H1 (cell line): ENCODE measurements around the gene RAI14. TPM values are rescaled to one million over a fixed set of nuclear protein-coding genes. Genes with fewer than 3 reads are reported as not detected.

Experiments used
- CTCF ChIA-PET: fragments of 300-600 bp; sonication (Branson Sonifier 250); formaldehyde crosslinking; loops from one replicate; lab custom pipeline; 2021; ENCODE audit not compliant: partially characterized antibody; lab: Charles Lee
- POLR2A ChIA-PET: fragments of 300-600 bp; sonication (Branson Sonifier 250); formaldehyde crosslinking; loops from one replicate; lab custom pipeline; 2021; ENCODE audit warnings: inconsistent platforms; ENCODE audit not compliant: partially characterized antibody; lab: Charles Lee
- DNase-seq, 2 experiments: peaks; one replicate each; pipeline versions ENCODE4 v3.0.0 to v3.0.0-alpha.2; 2010 to 2022; ENCODE audit warnings: low spot score in 2 of 2, low read depth in 1 of 2, mixed read lengths in 1 of 2
- FAIRE-seq: peaks from 2 replicates; lab custom pipeline; 2011; peaks lifted over from hg19 to GRCh38; lab: Jason Lieb, UNC
- H2AFZ ChIP-seq: 2 replicates; pipeline ENCODE4 v1.8.1; 2012; ENCODE audit warnings: low read length, inconsistent platforms
- H2AK5ac ChIP-seq: 2 replicates; pipeline ENCODE4 v1.6.1; 2013; ENCODE audit warnings: low read depth, low read length
- H2BK120ac ChIP-seq: replicated peaks from 2 replicates; pipeline ENCODE3; 2013; ENCODE audit warnings: low read depth, low read length, inconsistent platforms
- H2BK12ac ChIP-seq: 2 replicates; pipeline ENCODE4 v1.6.1; 2013; ENCODE audit warnings: low read depth, low read length
- H2BK15ac ChIP-seq: 2 replicates; pipeline ENCODE4 v1.6.1; 2013; ENCODE audit warnings: low read length
- H2BK20ac ChIP-seq: 2 replicates; pipeline ENCODE4 v1.6.1; 2013; ENCODE audit warnings: low read length
- H2BK5ac ChIP-seq: 2 replicates; pipeline ENCODE4 v1.6.1; 2013; ENCODE audit warnings: low read depth, low read length
- H3K14ac ChIP-seq: 2 replicates; pipeline ENCODE4 v1.6.1; 2013; ENCODE audit warnings: inconsistent platforms; ENCODE audit not compliant: insufficient read length
- H3K18ac ChIP-seq: 2 replicates; pipeline ENCODE4 v1.6.1; 2013; ENCODE audit warnings: low read length; ENCODE audit errors: extremely low read depth
- H3K23ac ChIP-seq: 2 replicates; pipeline ENCODE4 v1.6.1; 2013; ENCODE audit warnings: inconsistent platforms; ENCODE audit not compliant: insufficient read length
- H3K23me2 ChIP-seq: 2 replicates; pipeline ENCODE4 v1.6.1; 2013; ENCODE audit warnings: low read depth, low read length
- H3K27ac ChIP-seq: 2 replicates; pipeline ENCODE4 v1.6.1; 2011; ENCODE audit warnings: low read depth, low read length, inconsistent platforms
- H3K27me3 ChIP-seq, 4 experiments: replicated peaks in 1 of 4; 1 replicate in 1 of 4; 2 replicates in 3 of 4; pipeline versions ENCODE4 v1.6.1 to v1.8.1; 2011 to 2013; ENCODE audit warnings: low read length in 3 of 4, mild to moderate bottlenecking in 3 of 4, inconsistent platforms in 2 of 4, mixed read lengths in 2 of 4, moderate library complexity in 1 of 4; ENCODE audit not compliant: control insufficient read depth in 3 of 4, insufficient read depth in 3 of 4; ENCODE audit errors: extremely low read depth in 1 of 4
- H3K36me3 ChIP-seq, 4 experiments: 2 replicates each; pipeline versions ENCODE4 v1.6.1 to v1.8.1; 2011 to 2013; ENCODE audit warnings: mild to moderate bottlenecking in 4 of 4, low read length in 3 of 4, moderate library complexity in 2 of 4, control low read depth in 1 of 4, inconsistent platforms in 1 of 4; ENCODE audit not compliant: insufficient read depth in 4 of 4, control insufficient read depth in 2 of 4
- H3K4ac ChIP-seq: replicated peaks from 2 replicates; pipeline ENCODE3; 2013; ENCODE audit warnings: low read length, low read depth, mixed read lengths, inconsistent platforms; ENCODE audit not compliant: insufficient read length
- H3K4me1 ChIP-seq, 4 experiments: replicated peaks in 1 of 4; 1 replicate in 1 of 4; 2 replicates in 3 of 4; pipeline versions ENCODE4 v1.6.1 to v1.8.1; 2011 to 2013; ENCODE audit warnings: low read length in 3 of 4, inconsistent platforms in 2 of 4, mixed read lengths in 1 of 4; ENCODE audit not compliant: insufficient read depth in 4 of 4, control insufficient read depth in 3 of 4
- H3K4me2 ChIP-seq, 2 experiments: 2 replicates each; pipeline versions ENCODE4 v1.6.1 to v1.8.1; 2011 to 2013; ENCODE audit warnings: low read depth in 2 of 2, low read length in 2 of 2, control low read depth in 1 of 2, inconsistent platforms in 1 of 2, mild to moderate bottlenecking in 1 of 2; ENCODE audit not compliant: insufficient read depth in 1 of 2
- H3K4me3 ChIP-seq, 4 experiments: fragments of 200-600, 300-600 bp in 1 of 4; sonication (generic), shearing (Covaris generic), sonication (Bioruptor Twin) in 1 of 4; 2 replicates each; pipeline versions ENCODE4 v1.5.1 to v1.8.1; 2011 to 2016; ENCODE audit warnings: low read length in 4 of 4, low read depth in 3 of 4, control low read depth in 2 of 4, inconsistent platforms in 2 of 4, mild to moderate bottlenecking in 2 of 4, mixed read lengths in 1 of 4, moderate library complexity in 1 of 4; ENCODE audit not compliant: insufficient read depth in 2 of 4; ENCODE audit errors: extremely low read depth in 1 of 4
- H3K56ac ChIP-seq: replicated peaks from 2 replicates; pipeline ENCODE3; 2013; ENCODE audit warnings: low read depth, mild to moderate bottlenecking, mixed read lengths, low read length, inconsistent platforms; ENCODE audit not compliant: insufficient read length
- H3K79me1 ChIP-seq: 2 replicates; pipeline ENCODE4 v1.6.1; 2013; ENCODE audit warnings: low read depth, low read length, control low read depth
- H3K79me2 ChIP-seq, 2 experiments: 2 replicates each; pipeline versions ENCODE4 v1.6.1 to v1.8.1; 2012 to 2013; ENCODE audit warnings: low read length in 2 of 2, mild to moderate bottlenecking in 2 of 2, inconsistent platforms in 1 of 2; ENCODE audit not compliant: insufficient read depth in 2 of 2, control insufficient read depth in 1 of 2
- H3K9ac ChIP-seq, 4 experiments: replicated peaks in 1 of 4; 1 replicate in 1 of 4; 2 replicates in 3 of 4; pipeline versions ENCODE4 v1.6.1 to v1.8.1; 2011 to 2013; ENCODE audit warnings: low read depth in 3 of 4, low read length in 3 of 4, control low read depth in 2 of 4, mild to moderate bottlenecking in 2 of 4, moderate library complexity in 2 of 4, inconsistent platforms in 1 of 4; ENCODE audit errors: extremely low read depth in 1 of 4
- H3K9me3 ChIP-seq, 2 experiments: 2 replicates each; pipeline versions ENCODE4 v1.6.1 to v1.8.1; 2012 to 2013; ENCODE audit warnings: mild to moderate bottlenecking in 2 of 2, moderate library complexity in 2 of 2, control low read depth in 1 of 2, inconsistent platforms in 1 of 2, low read depth in 1 of 2, low read length in 1 of 2, mixed read lengths in 1 of 2; ENCODE audit not compliant: insufficient read depth in 2 of 2
- H4K20me1 ChIP-seq, 2 experiments: replicated peaks in 1 of 2; 2 replicates each; pipeline versions ENCODE3 to v1.8.1; 2011 to 2013; ENCODE audit warnings: inconsistent platforms in 2 of 2, low read length in 2 of 2, mild to moderate bottlenecking in 1 of 2; ENCODE audit not compliant: insufficient read depth in 2 of 2, control insufficient read depth in 1 of 2
- H4K5ac ChIP-seq: 2 replicates; pipeline ENCODE4 v1.6.1; 2013; ENCODE audit warnings: low read length, low read depth, mixed read lengths, inconsistent platforms; ENCODE audit not compliant: insufficient read length
- H4K8ac ChIP-seq: 2 replicates; pipeline ENCODE4 v1.8.0; 2013; ENCODE audit warnings: mild to moderate bottlenecking, moderate library complexity, low read length, inconsistent platforms; ENCODE audit not compliant: insufficient read depth; ENCODE audit errors: extremely low read depth
- H4K91ac ChIP-seq: replicated peaks from 2 replicates; pipeline ENCODE3; 2013; ENCODE audit warnings: low read length, mixed read lengths, inconsistent platforms; ENCODE audit not compliant: insufficient read length
- SIX5 ChIP-seq: IDR thresholded peaks from 2 replicates; pipeline ENCODE4 v1.6.1; 2011; ENCODE audit warnings: mild to moderate bottlenecking, low read depth, low read length
- SUZ12 ChIP-seq: fragments of 200-600 bp; sonication (generic); IDR thresholded peaks from 2 replicates; pipeline ENCODE4 v1.6.1; 2012; ENCODE audit warnings: mild to moderate bottlenecking, inconsistent platforms, low read length, moderate library complexity, mixed read lengths
- WGBS, 2 experiments: shearing (Covaris generic) in 1 of 2; methylation state at CpG; one replicate each; pipeline versions ENCODE4 v1.1.6 to v1.1.7; 2013 to 2015; ENCODE audit warnings: low lambda C conversion rate in 2 of 2, mixed read lengths in 2 of 2, inconsistent platforms in 1 of 2, low coverage in 1 of 2, missing lambda C conversion rate in 1 of 2; ENCODE audit not compliant: insufficient replicate concordance in 2 of 2, insufficient coverage in 1 of 2, insufficient read length in 1 of 2; ENCODE audit errors: extremely low coverage in 1 of 2, missing lambda C conversion rate in 1 of 2; 5-methylcytosine and 5-hydroxymethylcytosine counted together
- polyA plus RNA-seq, 7 experiments: library from polyadenylated mRNA; depleted of rRNA in 3 of 7; stranded (reverse) in 5 of 7; unstranded in 2 of 7; fragments of >200 nt in 5 of 7; fragments of 200-250 nt in 2 of 7; gene quantifications; 1 replicate in 5 of 7; 2 replicates in 1 of 7; 4 replicates in 1 of 7; pipeline versions ENCODE4 v1.2.1 to v1.2.3, GENCODE V29; 2011 to 2013; ENCODE audit warnings: missing spikeins in 2 of 7, mixed read lengths in 2 of 7
- total RNA-seq: library from RNA; stranded (reverse); fragmentation: NEBNext Ultra II Directional; extraction: Animal tissue kit (Norgen Biotek cat#: 25700); gene quantifications from 2 replicates; pipeline ENCODE4 v1.2.1, GENCODE V29; 2021
- TF ChIP-seq, protein P1 (sequence below): IDR thresholded peaks from 2 replicates; pipeline ENCODE4 v1.6.1; 2011; ENCODE audit warnings: low read length, improper control_type of control experiment

Gene RAI14
- total and polyA plus RNA-seq, 2 of the 8 experiments (the other 6 are each of a cell fraction or from before 2014, with no cell fraction given): 48.4 to 210 TPM

DNA sequence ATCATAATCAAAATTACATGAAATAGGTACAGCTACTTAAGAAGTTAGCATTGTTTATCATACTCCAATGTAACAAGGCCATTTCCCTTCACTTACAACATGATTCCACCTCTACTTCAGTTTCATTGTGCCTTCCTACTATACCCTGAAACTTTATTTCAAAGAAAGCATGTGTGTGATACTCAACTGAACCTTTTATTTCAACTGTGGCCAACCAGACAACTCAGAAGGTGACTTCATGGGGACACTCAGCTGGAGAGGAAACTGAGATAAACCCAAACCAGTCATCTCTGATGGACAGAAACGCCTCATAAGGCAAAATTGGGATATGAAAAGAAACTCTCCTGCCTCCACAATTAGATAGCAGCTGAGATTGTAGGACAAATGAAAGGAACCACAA lies 177.0 kb downstream of the RAI14 start:
- Histone ChIP-seq H2AFZ (no peak overlapping the region), H2BK120ac (no peak overlapping the region), H2AK5ac (no peak overlapping the region), H2BK12ac (no peak overlapping the region), H3K27me3 (no peaks in the 10 kb centered on the region), H2BK5ac (no peak overlapping the region), H4K91ac (no peak overlapping the region), H3K56ac (no peak overlapping the region), H4K20me1 (no peaks in the 10 kb centered on the region), H2BK20ac (no peak overlapping the region), H3K9me3 (peaks cover 2 to 3% of the 10 kb centered on the region in 2 experiments; a peak in 2 of 4 replicates), H3K9ac (no peak overlapping the region), H3K4me3 (no peak overlapping the region), H2BK15ac (no peak overlapping the region), H3K4ac (no peak overlapping the region), H3K18ac (no peak overlapping the region), H3K36me3 (peaks cover 6 to 48% (median 31%) of the 10 kb centered on the region in 4 experiments), H3K14ac (no peak overlapping the region), H3K79me1 (no peaks in the 10 kb centered on the region), H3K4me1 (no peaks in the 10 kb centered on the region), H3K4me2 (no peak overlapping the region), H3K23ac (no peak overlapping the region), H4K5ac (no peak overlapping the region), H3K79me2 (no peaks in the 10 kb centered on the region), H3K23me2 (no peaks in the 10 kb centered on the region), H4K8ac (no peak overlapping the region), H3K27ac (no peak overlapping the region)
- DNase-seq (no peak), FAIRE-seq (no peak)
- WGBS, 2 experiments: 84% methylated on average over 1 of the region's 1 CpG; no CpG with 5 or more reads in 1 of the 2 experiments
- POLR2A ChIA-PET: interaction anchor here (0.7 to 0.9 kb wide), 2 partner anchors 56 to 85 kb away, joined by 3 read pairs; no protein-coding TSS in a partner anchor
- TF ChIP-seq SUZ12 (no peak), SIX5 (no peak)
- TF ChIP-seq, protein P1, sequence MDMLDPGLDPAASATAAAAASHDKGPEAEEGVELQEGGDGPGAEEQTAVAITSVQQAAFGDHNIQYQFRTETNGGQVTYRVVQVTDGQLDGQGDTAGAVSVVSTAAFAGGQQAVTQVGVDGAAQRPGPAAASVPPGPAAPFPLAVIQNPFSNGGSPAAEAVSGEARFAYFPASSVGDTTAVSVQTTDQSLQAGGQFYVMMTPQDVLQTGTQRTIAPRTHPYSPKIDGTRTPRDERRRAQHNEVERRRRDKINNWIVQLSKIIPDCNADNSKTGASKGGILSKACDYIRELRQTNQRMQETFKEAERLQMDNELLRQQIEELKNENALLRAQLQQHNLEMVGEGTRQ: no peak
- CTCF ChIA-PET: interaction anchor here (1.1 to 1.5 kb wide), 3 partner anchors 65 to 72 kb away, joined by 3 read pairs; no protein-coding TSS in a partner anchor
